GM18511 (cell line): ENCODE data around the gene CCDC169.
"Not testable (repeated sequence)": the region's sequence is repeated elsewhere in the genome, so short reads cannot be mapped to it uniquely, and the experiment has no call there.

Experiments
- ATAC-seq: cut with Tn5 transposase; IDR thresholded peaks from one replicate; pipeline ENCODE4 v1.9.1; 2021; ENCODE audit warnings: mild to moderate bottlenecking, moderate library complexity; ENCODE audit not compliant: unreplicated experiment

Gene CCDC169

DNA sequence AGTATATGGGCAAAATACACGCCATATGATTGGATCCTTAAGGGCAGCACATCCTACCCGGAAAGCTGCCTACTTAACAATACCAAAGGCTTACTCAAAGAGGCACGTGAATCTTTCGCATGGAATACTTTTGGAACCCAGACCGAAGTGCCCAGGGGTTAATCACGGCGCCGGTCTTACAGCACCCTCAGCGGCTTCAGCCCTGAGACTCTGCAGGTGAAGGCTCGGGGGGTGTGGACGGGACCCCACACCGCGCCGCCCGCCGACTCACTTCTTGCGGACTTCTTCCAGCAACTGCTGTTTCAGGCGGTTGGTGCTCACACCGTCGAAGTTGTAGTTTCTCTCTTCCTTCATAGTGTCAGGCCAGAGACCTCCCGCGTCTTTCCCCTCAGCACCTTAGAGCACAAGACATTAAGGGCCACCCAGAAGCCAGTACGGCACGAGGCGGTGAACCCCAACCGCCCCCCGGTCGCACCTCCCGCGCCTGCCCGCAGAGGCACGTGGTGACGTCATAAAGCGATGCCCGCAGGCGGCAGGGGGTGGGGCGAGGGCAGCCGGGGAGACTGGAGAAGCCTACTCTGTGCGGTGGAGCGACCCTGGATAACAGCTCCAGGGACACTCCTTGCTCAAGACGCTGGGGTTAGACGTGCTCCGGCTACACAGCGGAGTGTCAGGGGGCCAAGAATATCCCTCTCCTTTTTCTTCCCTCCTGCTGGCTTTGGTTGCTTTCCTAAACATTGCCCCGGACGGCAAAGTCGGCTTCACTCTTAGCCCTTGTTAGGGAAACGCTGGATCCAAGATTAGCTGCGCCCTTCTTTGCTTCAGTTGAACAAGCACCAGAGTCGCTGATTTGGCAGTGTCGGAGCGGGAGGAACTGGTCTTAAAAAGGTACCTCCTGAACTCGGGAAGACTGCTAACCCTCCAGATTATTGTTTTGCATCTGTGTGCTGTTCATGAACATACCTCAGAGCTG lies at the start of gene CCDC169:
Gene CCDC169, minus strand, starts transcription at position 449 of the 973 bp plus-strand sequence. Its CDS starts 95 bp downstream, at position 354.
- peak; percentile 65 for ATAC-seq

- ATAC-seq = peak; percentile 94
Measured at GRCh38 chr13:36346222-36347083, 48.8 kb upstream of the CCDC169 start, which contains the start of gene SPART. TSS of gene SPART (minus strand) at chr13:36346394. CDS start at chr13:36335830, 10,564 bp downstream.

- ATAC-seq = no peak
Measured at GRCh38 chr13:36345438-36346221, 48.0 kb upstream of the CCDC169 start.

GRCh38 chr13:36344886-36345437 lies 47.3 kb upstream of the CCDC169 start:
- peak; percentile 34 for ATAC-seq

DNA sequence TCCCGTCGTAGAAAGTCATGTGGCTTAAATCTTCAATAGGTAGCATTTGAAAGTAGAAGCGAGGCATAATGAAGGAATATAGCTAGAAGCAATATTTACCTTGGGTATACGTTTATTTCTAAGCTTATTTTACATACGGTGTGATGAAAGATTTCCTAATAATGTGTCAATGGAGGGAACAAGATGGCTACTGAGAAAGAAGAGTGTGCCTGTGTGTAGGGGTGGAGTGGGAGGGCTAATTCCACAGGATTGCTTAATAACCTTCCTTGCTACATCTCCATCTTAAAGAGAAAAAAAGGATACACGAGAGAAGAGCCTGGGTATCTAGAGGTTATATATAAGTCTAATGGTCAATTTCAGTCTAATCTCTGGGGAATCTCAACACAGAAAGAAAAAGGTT lies 46.6 kb upstream of the CCDC169 start:
- ATAC-seq = no peak

DNA sequence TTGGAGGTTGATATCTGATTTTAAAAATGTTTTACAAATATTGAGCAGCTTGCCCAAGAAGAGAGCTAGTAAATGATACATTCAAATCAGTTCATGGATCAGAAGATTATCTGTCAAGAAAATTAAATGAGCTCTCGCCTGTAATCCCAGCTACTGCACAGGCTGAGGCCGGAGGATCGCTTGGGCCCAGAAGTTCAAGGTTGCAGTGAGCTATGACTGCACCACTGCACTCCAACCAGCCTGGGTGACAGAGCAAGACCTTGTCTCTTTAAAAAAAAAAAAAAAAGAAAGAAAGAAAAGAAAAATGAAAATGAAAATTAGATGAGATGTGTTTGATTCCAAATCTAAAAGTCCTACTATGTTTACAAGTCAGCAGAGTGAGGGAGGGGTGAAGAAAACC lies 46.2 kb upstream of the CCDC169 start:
- ATAC-seq = no peak

DNA sequence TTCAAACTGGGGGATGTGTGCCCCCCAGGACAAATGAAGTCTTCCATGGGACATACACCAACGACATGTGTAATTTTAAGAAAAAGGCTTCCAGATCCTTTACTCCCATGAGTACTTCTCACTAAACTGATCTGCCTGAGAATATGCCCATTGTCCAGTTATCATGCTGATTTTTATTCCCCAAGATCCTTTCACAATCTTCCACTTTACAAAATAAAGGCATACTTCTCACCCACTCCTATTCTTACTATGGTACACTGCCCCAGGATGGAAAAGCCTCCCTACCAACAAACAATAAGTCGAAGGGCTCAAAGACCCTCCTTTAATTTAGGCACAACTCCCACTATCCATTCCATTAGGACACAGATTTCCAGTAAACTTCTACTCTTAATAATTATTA lies 45.1 kb upstream of the CCDC169 start:
- no peak for ATAC-seq

GRCh38 chr13:36341718-36342117 lies 44.1 kb upstream of the CCDC169 start:
- no peak for ATAC-seq

DNA sequence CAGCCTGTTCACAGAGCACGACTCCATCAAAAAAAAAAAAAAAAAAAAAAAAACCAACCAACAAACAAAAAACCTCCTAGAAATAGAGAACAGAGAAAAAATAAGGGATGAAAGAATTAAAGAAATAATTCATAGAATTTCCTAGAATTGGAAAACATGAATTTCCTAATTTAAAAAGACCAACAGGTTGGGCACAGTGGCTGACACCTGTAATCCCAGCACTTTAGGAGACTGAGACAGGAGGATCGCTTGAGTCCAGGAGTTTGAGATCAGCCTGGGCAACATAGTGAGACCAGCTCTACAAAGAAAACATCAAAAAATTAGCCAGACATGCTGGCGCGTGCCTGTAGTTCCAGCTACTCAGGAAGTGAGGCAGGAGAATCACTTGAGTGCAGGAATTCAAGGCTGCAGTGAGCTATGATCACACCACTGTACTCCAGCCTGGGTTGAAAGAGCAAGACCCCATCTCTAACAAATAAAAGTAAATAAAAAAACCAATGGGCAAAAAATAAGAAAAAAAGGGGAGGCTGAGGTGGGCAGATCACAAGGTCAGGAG lies 42.1 kb upstream of the CCDC169 start:
- no peak for ATAC-seq

- ATAC-seq = no peak
Measured at GRCh38 chr13:36337938-36338641, 40.5 kb upstream of the CCDC169 start.

- ATAC-seq = no peak
Measured at GRCh38 chr13:36332986-36333385, 35.4 kb upstream of the CCDC169 start.

- not testable (repeated sequence) for ATAC-seq
Measured at GRCh38 chr13:36332255-36332654, 34.6 kb upstream of the CCDC169 start.

DNA sequence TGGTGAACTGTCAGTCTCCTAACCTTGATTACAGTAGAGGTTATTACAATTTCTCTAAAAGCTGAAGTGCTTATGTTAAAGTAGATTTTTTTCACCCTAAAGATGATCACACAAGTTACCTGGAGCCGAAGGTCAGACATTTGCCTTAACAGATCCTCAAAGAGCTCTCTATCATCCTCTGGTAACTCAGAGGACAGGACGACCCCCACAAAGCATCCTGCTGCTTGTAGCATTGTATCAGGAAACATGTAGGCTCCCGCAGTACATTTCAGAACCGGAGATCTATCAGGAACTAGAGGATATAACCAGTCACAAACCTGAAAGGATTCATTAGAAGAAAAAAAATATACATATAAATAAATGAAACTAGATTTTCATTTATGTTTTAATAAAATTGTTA lies 33.7 kb upstream of the CCDC169 start:
- ATAC-seq = no peak

- no peak for ATAC-seq
Measured at GRCh38 chr13:36329361-36329760, 31.7 kb upstream of the CCDC169 start.

DNA sequence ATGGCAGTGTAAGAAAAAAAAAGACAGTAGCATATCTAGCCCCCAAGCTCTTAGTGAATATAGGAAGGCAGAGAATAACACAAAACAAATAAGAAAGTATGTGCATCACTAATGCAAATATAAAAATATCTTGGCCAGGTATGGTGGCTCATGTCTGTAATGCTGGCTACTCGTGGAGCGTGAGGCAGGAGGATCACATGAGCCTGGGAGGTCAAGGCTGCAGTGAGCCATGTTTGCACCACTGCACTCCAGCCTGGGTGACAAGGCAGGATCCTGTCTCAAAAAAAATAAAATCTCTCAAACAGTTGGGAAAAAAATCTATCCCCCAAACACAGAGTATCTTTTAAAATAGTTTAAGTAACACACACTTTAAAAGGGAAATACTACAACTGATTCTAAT lies 31.2 kb upstream of the CCDC169 start:
- ATAC-seq = no peak

GRCh38 chr13:36325912-36326311 lies 28.3 kb upstream of the CCDC169 start:
- ATAC-seq = no peak

- not testable (repeated sequence) for ATAC-seq
Measured at GRCh38 chr13:36324881-36325280, 27.3 kb upstream of the CCDC169 start.

DNA sequence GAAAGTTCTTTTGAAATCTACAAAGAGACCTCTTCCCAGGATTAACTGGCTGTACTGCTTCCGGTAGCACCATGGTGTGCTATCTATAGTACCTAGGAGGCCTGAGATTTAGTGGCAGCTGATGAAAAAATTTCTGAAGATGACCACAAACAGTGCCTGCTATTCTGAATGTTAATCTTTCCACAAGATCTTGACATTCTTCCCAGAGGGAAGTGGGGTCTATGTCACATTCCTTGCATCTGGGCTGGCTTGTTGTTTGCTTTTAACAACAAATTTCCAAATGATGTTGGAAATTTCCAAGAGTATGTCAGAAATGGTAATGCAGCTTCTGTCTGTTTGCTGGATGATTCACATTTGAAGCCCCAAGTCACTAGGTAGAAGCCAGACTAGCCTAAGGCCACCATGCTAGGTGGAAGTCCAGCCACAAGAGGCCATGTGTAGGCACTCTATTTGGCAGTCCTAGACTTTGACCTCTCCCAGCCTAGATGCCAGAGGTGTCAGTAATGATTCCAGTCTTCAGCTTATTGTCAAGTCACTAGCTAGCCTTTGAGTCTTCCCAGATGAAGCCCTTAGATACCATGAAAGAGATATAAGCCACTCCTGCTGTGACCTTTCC lies 26.4 kb upstream of the CCDC169 start:
- ATAC-seq = no peak

- no peak for ATAC-seq
Measured at GRCh38 chr13:36323408-36323807, 25.8 kb upstream of the CCDC169 start.
